GM19023 (cell line): ENCODE measurements around the gene GPANK1.
A peak's percentile ranks its signal among the peaks of the same experiment; 100 is the strongest.
"Not testable (repeated sequence)": the region's sequence is repeated elsewhere in the genome, so short reads cannot be mapped to it uniquely, and the experiment has no call there.

ENCODE experiments used
- ATAC-seq: cut with Tn5 transposase; IDR thresholded peaks from one replicate; pipeline ENCODE4 v1.9.1; 2021; ENCODE audit warnings: mild to moderate bottlenecking, moderate library complexity; ENCODE audit not compliant: unreplicated experiment

Gene GPANK1

GRCh38 chr6:31664790-31665500 lies at the start of gene GPANK1:
TSS of gene GPANK1 (minus strand) at chr6:31664997. CDS start at chr6:31664478, 519 bp downstream.
- no peak for ATAC-seq

- no peak for ATAC-seq
Observed at GRCh38 chr6:31713991-31714684, 49.3 kb upstream of the GPANK1 start.

- no peak for ATAC-seq
Observed at GRCh38 chr6:31713465-31713864, 48.7 kb upstream of the GPANK1 start.

GRCh38 chr6:31712296-31712695 lies 47.5 kb upstream of the GPANK1 start:
- ATAC-seq: no peak

- ATAC-seq: no peak
Observed at GRCh38 chr6:31711233-31711632, 46.4 kb upstream of the GPANK1 start.

GRCh38 chr6:31710523-31711219 lies 45.9 kb upstream of the GPANK1 start:
- no peak for ATAC-seq

GRCh38 chr6:31709157-31709556 lies 44.4 kb upstream of the GPANK1 start:
- not testable (repeated sequence) for ATAC-seq

GRCh38 chr6:31708224-31708623 lies 43.4 kb upstream of the GPANK1 start:
- ATAC-seq: no peak

GRCh38 chr6:31707701-31708100 lies 42.9 kb upstream of the GPANK1 start:
- ATAC-seq: no peak

GRCh38 chr6:31706599-31706998 lies 41.8 kb upstream of the GPANK1 start, which contains the start of gene LY6G6F:
TSS of gene LY6G6F (plus strand) at chr6:31706866. CDS start at chr6:31706907, 41 bp downstream.
- no peak for ATAC-seq

- no peak for ATAC-seq
Observed at GRCh38 chr6:31705931-31706330, 41.1 kb upstream of the GPANK1 start.

- peak; percentile 90 for ATAC-seq
Observed at GRCh38 chr6:31702819-31703716, 38.3 kb upstream of the GPANK1 start, which contains the start of gene ABHD16A. TSS of gene ABHD16A (minus strand) at chr6:31703324. CDS start at chr6:31703281, 43 bp downstream.

GRCh38 chr6:31702405-31702818 lies 37.6 kb upstream of the GPANK1 start:
- no peak for ATAC-seq

GRCh38 chr6:31701666-31702404 lies 37.0 kb upstream of the GPANK1 start:
- ATAC-seq: no peak

GRCh38 chr6:31700740-31701401 lies 36.1 kb upstream of the GPANK1 start:
- ATAC-seq: no peak

GRCh38 chr6:31697555-31697954 lies 32.8 kb upstream of the GPANK1 start:
- no peak for ATAC-seq

- ATAC-seq: no peak
Observed at GRCh38 chr6:31693535-31693934, 28.7 kb upstream of the GPANK1 start.

GRCh38 chr6:31692886-31693285 lies 28.1 kb upstream of the GPANK1 start:
- ATAC-seq: no peak

- ATAC-seq: no peak
Observed at GRCh38 chr6:31692353-31692752, 27.6 kb upstream of the GPANK1 start.
